HCT116 (cell line): ENCODE results near the gene GRIA4. TPM values are rescaled to one million over a fixed set of nuclear protein-coding genes. Genes with fewer than 3 reads are reported as not detected.

Source experiments
- ATAC-seq: fragments of 200-7000 bp; cut with Tn5 transposase; 2 replicates; pipeline ENCODE4 v1.9.1; 2020; ENCODE audit warnings: mild to moderate bottlenecking, moderate library complexity
- BruUV-seq: library from RNA; stranded (reverse); fragments of 400-500 nt; replicated peaks from 2 replicates; lab custom pipeline; 2021; lab: Mats Ljungman, UMichigan
- CTCF ChIA-PET: fragments of 300-600 bp; sonication (Branson Sonifier 250); formaldehyde crosslinking; loops from one replicate; lab custom pipeline; 2021; ENCODE audit warnings: antibody characterized with exemption; lab: Charles Lee
- POLR2A ChIA-PET: fragments of 300-600, 350-600 bp; sonication (Branson Sonifier 250); formaldehyde crosslinking; loops from one replicate; lab custom pipeline; 2021; ENCODE audit warnings: antibody characterized with exemption; lab: Charles Lee
- RAD21 ChIA-PET, 2 experiments: fragments of 300-600 bp; sonication (Branson Sonifier 250); formaldehyde crosslinking; loops; one replicate each; lab custom pipeline; 2023; ENCODE audit warnings: low total read pairs in 2 of 2; ENCODE audit not compliant: uncharacterized antibody in 2 of 2, unreplicated experiment in 2 of 2, low non-redundant PET in 1 of 2; lab: Charles Lee
- DNase-seq: peaks from one replicate; pipeline ENCODE4 v3.0.0-alpha.2; 2010; ENCODE audit warnings: low read depth, low spot score
- H2AFZ ChIP-seq: fragments of 200-600 bp; shearing (Covaris generic), sonication (generic); 2 replicates; pipeline ENCODE4 v1.6.1; 2017; ENCODE audit warnings: low read depth, mixed run types, mixed read lengths, antibody characterized with exemption, low read length; ENCODE audit not compliant: poor library complexity, severe bottlenecking
- H3K27ac ChIP-seq: 2 replicates; pipeline ENCODE4 v1.5.1; 2012; ENCODE audit warnings: low read depth, low read length
- H3K27me3 ChIP-seq: fragments of 200-600 bp; sonication (generic); 2 replicates; pipeline ENCODE4 v1.6.1; 2016; ENCODE audit warnings: mixed run types, low read length, mixed read lengths; ENCODE audit not compliant: insufficient read depth
- H3K36me3 ChIP-seq, 2 experiments: fragments of 200-500 bp in 1 of 2; fragments of 200-600 bp in 1 of 2; sonication (Bioruptor generic) in 1 of 2; sonication (generic) in 1 of 2; 2 replicates each; pipeline versions ENCODE4 v1.5.1 to v1.6.1; 2014 to 2016; ENCODE audit warnings: low read length in 2 of 2, inconsistent platforms in 1 of 2, mixed read lengths in 1 of 2, mixed run types in 1 of 2; ENCODE audit not compliant: insufficient read depth in 2 of 2, control insufficient read depth in 1 of 2
- H3K4me1 ChIP-seq, 2 experiments: fragments of 200-600 bp in 1 of 2; sonication (generic) in 1 of 2; 2 replicates each; pipeline versions ENCODE4 v1.5.1 to v1.6.1; 2012 to 2017; ENCODE audit warnings: low read length in 2 of 2, inconsistent platforms in 1 of 2, mild to moderate bottlenecking in 1 of 2, mixed read lengths in 1 of 2, mixed run types in 1 of 2, moderate library complexity in 1 of 2; ENCODE audit not compliant: insufficient read depth in 2 of 2, control insufficient read depth in 1 of 2
- H3K4me2 ChIP-seq: fragments of 200-600 bp; sonication (generic); 2 replicates; pipeline ENCODE4 v1.6.1; 2017; ENCODE audit warnings: mixed run types, low read length, mixed read lengths
- H3K4me3 ChIP-seq, 2 experiments: fragments of 200-600 bp in 1 of 2; sonication (generic) in 1 of 2; replicated peaks in 1 of 2; 2 replicates each; pipeline ENCODE4 v1.5.1; 2011 to 2016; ENCODE audit warnings: low read length in 2 of 2, control low read depth in 1 of 2, low read depth in 1 of 2, mild to moderate bottlenecking in 1 of 2, mixed read lengths in 1 of 2, mixed run types in 1 of 2
- H3K79me2 ChIP-seq: fragments of 200-600 bp; sonication (generic); 2 replicates; pipeline ENCODE4 v1.6.1; 2017; ENCODE audit warnings: mild to moderate bottlenecking, mixed run types, low read length, moderate library complexity, mixed read lengths; ENCODE audit not compliant: insufficient read depth
- H3K9ac ChIP-seq: fragments of 200-600 bp; sonication (generic); 2 replicates; pipeline ENCODE4 v1.6.1; 2016; ENCODE audit warnings: low read length, mixed read lengths
- H3K9me2 ChIP-seq: fragments of 200-600 bp; sonication (generic), shearing (Covaris generic); 2 replicates; pipeline ENCODE4 v1.6.1; 2017; ENCODE audit warnings: mixed run types, mild to moderate bottlenecking, moderate library complexity; ENCODE audit not compliant: insufficient read depth
- H3K9me3 ChIP-seq, 2 experiments: fragments of 200-500 bp in 1 of 2; fragments of 200-600 bp in 1 of 2; sonication (Bioruptor generic) in 1 of 2; sonication (generic) in 1 of 2; 2 replicates each; pipeline ENCODE4 v1.6.1; 2014 to 2017; ENCODE audit warnings: low read length in 2 of 2, mixed read lengths in 2 of 2, inconsistent platforms in 1 of 2, low read depth in 1 of 2, mild to moderate bottlenecking in 1 of 2, mixed run types in 1 of 2, moderate library complexity in 1 of 2; ENCODE audit not compliant: control insufficient read depth in 1 of 2, insufficient read depth in 1 of 2
- H4K20me1 ChIP-seq: fragments of 200-600 bp; sonication (generic), shearing (Covaris generic); 2 replicates; pipeline ENCODE4 v1.6.1; 2017; ENCODE audit warnings: mixed run types, mild to moderate bottlenecking, moderate library complexity; ENCODE audit not compliant: insufficient read depth
- CEBPB ChIP-seq: IDR thresholded peaks from 2 replicates; pipeline ENCODE4 v1.6.1; 2012; ENCODE audit warnings: low read depth
- EGR1 ChIP-seq: IDR thresholded peaks from 2 replicates; pipeline ENCODE4 v1.6.1; 2012; ENCODE audit warnings: low read depth
- EZH2 ChIP-seq: fragments of 200-600 bp; sonication (generic); IDR thresholded peaks from 2 replicates; pipeline ENCODE4 v1.6.1; 2017; ENCODE audit warnings: antibody characterized with exemption, mixed run types
- EZH2phosphoT487 ChIP-seq: fragments of 200-600 bp; IDR thresholded peaks from 2 replicates; pipeline ENCODE4 v1.6.1; 2018; ENCODE audit warnings: antibody characterized with exemption, borderline replicate concordance
- JUND ChIP-seq: IDR thresholded peaks from 2 replicates; pipeline ENCODE4 v1.6.1; 2012
- POLR2A ChIP-seq: IDR thresholded peaks from 2 replicates; pipeline ENCODE4 v1.7.0; 2011; ENCODE audit warnings: borderline replicate concordance; ENCODE audit not compliant: insufficient read depth, insufficient read length; ENCODE audit errors: extremely low read depth
- POLR2AphosphoS5 ChIP-seq: IDR thresholded peaks from 2 replicates; pipeline ENCODE4 v1.6.1; 2011; ENCODE audit warnings: mild to moderate bottlenecking, low read depth, low read length, moderate library complexity
- SIN3A ChIP-seq: IDR thresholded peaks from 2 replicates; pipeline ENCODE4 v1.6.1; 2012; ENCODE audit warnings: low read depth
- SRF ChIP-seq: IDR thresholded peaks from 2 replicates; pipeline ENCODE4 v1.6.1; 2012; ENCODE audit warnings: low read depth
- TCF7L2 ChIP-seq: IDR thresholded peaks from 2 replicates; pipeline ENCODE4 v1.7.0; 2011; ENCODE audit warnings: borderline replicate concordance, inconsistent platforms; ENCODE audit not compliant: insufficient read depth, insufficient read length; ENCODE audit errors: extremely low read depth
- YY1 ChIP-seq: IDR thresholded peaks from 2 replicates; pipeline ENCODE4 v1.6.1; 2011; ENCODE audit warnings: low read length, low read depth, moderate library complexity, mild to moderate bottlenecking; ENCODE audit not compliant: insufficient replicate concordance; ENCODE audit errors: extremely low read depth
- ZFX ChIP-seq: fragments of 450-650 bp; IDR thresholded peaks from 2 replicates; pipeline ENCODE4 v1.6.1; 2017
- ZNF274 ChIP-seq: fragments of 200-500 bp; sonication (Bioruptor generic); IDR thresholded peaks from 2 replicates; pipeline ENCODE4 v1.6.1; 2014; ENCODE audit warnings: mild to moderate bottlenecking, low read depth, low read length, inconsistent platforms
- intact Hi-C: fragments of 100-400 bp; cut with micrococcal nuclease; formaldehyde crosslinking; loops from 2 replicates; pipeline ENCODE4 v1.10.0; 2022
- total RNA-seq: library from RNA; stranded (reverse); gene quantifications from one replicate; pipeline ENCODE4 v1.2.1, GENCODE V29; 2021; ENCODE audit not compliant: unreplicated experiment
- TF ChIP-seq, protein P1 (sequence below): IDR thresholded peaks from 2 replicates; pipeline ENCODE4 v1.6.1; 2012; ENCODE audit warnings: low read depth
- TF ChIP-seq, protein P2 (sequence below): IDR thresholded peaks from 2 replicates; pipeline ENCODE4 v1.6.1; 2012
- TF ChIP-seq, protein P3 (sequence below): IDR thresholded peaks from 2 replicates; pipeline ENCODE4 v1.6.1; 2012

Gene GRIA4
- total RNA-seq, 1 experiment from 2014 or later: not detected

DNA sequence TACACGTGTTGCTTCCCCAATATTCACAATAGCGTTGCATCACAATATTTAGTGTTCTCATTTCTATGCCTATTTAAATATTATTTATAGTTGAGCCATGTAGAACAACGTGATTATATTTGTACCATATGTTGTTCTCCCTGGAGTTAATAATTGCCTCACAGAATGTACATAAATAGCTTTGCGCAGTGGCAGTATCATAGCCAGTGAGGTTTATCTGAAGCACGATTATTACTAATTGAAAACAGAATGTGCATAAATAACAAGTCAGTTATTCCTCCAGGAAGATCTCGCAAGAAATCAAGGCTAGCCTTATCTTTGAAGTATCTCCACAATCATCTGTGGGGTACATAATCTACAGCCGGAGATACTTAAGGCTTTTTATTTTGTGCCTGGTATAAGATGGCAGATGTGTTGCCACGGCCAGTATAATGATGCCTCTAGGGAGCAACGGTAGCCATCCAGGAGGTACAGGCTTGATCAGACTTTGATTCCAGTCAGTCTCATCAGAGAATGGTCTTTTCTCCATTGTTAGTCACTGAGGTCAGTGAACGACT is 214.7 kb downstream of the GRIA4 start:
- CTCF ChIA-PET: no interaction called here
- H2AFZ ChIP-seq: no peak overlapping the region
- TF ChIP-seq EGR1 (no peak), POLR2AphosphoS5 (no peak), EZH2 (no peak), JUND (no peak), POLR2A (no peak), SIN3A (no peak), TCF7L2 (no peak), CEBPB (no peak), EZH2phosphoT487 (no peak), ZFX (no peak), YY1 (no peak), ZNF274 (no peak), SRF (no peak)
- TF ChIP-seq, protein P1, sequence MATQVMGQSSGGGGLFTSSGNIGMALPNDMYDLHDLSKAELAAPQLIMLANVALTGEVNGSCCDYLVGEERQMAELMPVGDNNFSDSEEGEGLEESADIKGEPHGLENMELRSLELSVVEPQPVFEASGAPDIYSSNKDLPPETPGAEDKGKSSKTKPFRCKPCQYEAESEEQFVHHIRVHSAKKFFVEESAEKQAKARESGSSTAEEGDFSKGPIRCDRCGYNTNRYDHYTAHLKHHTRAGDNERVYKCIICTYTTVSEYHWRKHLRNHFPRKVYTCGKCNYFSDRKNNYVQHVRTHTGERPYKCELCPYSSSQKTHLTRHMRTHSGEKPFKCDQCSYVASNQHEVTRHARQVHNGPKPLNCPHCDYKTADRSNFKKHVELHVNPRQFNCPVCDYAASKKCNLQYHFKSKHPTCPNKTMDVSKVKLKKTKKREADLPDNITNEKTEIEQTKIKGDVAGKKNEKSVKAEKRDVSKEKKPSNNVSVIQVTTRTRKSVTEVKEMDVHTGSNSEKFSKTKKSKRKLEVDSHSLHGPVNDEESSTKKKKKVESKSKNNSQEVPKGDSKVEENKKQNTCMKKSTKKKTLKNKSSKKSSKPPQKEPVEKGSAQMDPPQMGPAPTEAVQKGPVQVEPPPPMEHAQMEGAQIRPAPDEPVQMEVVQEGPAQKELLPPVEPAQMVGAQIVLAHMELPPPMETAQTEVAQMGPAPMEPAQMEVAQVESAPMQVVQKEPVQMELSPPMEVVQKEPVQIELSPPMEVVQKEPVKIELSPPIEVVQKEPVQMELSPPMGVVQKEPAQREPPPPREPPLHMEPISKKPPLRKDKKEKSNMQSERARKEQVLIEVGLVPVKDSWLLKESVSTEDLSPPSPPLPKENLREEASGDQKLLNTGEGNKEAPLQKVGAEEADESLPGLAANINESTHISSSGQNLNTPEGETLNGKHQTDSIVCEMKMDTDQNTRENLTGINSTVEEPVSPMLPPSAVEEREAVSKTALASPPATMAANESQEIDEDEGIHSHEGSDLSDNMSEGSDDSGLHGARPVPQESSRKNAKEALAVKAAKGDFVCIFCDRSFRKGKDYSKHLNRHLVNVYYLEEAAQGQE: no peak
- TF ChIP-seq, protein P2, sequence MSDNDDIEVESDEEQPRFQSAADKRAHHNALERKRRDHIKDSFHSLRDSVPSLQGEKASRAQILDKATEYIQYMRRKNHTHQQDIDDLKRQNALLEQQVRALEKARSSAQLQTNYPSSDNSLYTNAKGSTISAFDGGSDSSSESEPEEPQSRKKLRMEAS: no peak
- TF ChIP-seq, protein P3, sequence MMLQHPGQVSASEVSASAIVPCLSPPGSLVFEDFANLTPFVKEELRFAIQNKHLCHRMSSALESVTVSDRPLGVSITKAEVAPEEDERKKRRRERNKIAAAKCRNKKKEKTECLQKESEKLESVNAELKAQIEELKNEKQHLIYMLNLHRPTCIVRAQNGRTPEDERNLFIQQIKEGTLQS: no peak
- DNase-seq (no peak), ATAC-seq (no peak)
- no peak overlapping the region for H3K9ac ChIP-seq
- no peaks in the 10 kb centered on the region for H3K4me1 ChIP-seq
- no peaks in the 10 kb centered on the region for H3K9me3 ChIP-seq
- H3K4me3 ChIP-seq: no peak overlapping the region
- H4K20me1 ChIP-seq: no peaks in the 10 kb centered on the region
- no peaks in the 10 kb centered on the region for H3K9me2 ChIP-seq
- RAD21 ChIA-PET: no interaction called here
- no peak overlapping the region for H3K4me2 ChIP-seq
- POLR2A ChIA-PET: no interaction called here
- no peaks in the 10 kb centered on the region for H3K36me3 ChIP-seq
- no peaks in the 10 kb centered on the region for H3K79me2 ChIP-seq
- no TSS peak for BruUV-seq
- H3K27ac ChIP-seq: no peak overlapping the region
- no peaks in the 10 kb centered on the region for H3K27me3 ChIP-seq
- intact Hi-C loops: no loop called here
